NT2/D1 (cell line): Measurements from ENCODE around the gene DLG4.

Source experiments
- YY1 ChIP-seq: IDR thresholded peaks from 2 replicates; pipeline ENCODE4 v1.6.1; 2011; ENCODE audit not compliant: insufficient read length, insufficient read depth
- ZNF274 ChIP-seq: IDR thresholded peaks from 2 replicates; pipeline ENCODE4 v1.6.1; 2011; ENCODE audit warnings: mild to moderate bottlenecking, low read depth, low read length

GRCh38 chr17:7224110-7224509, 4.5 kb upstream of the DLG4 start:
- TF ChIP-seq YY1: no peak
- no peak for TF ChIP-seq ZNF274
